Cardiac muscle cell (in vitro differentiated cells and primary cell): ENCODE data around the gene MAEA. TPM values are rescaled to one million over a fixed set of nuclear protein-coding genes. Genes with fewer than 3 reads are reported as not detected.

Experiments used
- DNase-seq, 2 donors: peaks; one replicate each; pipeline versions ENCODE4 v3.0.0 to v3.0.0-alpha.2; 2010 to 2017; ENCODE audit warnings: low read depth in 1 of 2, low spot score in 1 of 2
- H3K27ac ChIP-seq: fragments of 200-600 bp; sonication (generic); 2 replicates; pipeline ENCODE4 v1.5.1; 2016
- H3K27me3 ChIP-seq: fragments of 200-600 bp; sonication (generic); 2 replicates; pipeline ENCODE4 v1.6.0; 2016; ENCODE audit warnings: control low read depth
- H3K36me3 ChIP-seq: fragments of 200-600 bp; sonication (generic); 2 replicates; pipeline ENCODE4 v1.5.1; 2016; ENCODE audit warnings: control low read depth
- H3K4me1 ChIP-seq: fragments of 200-600 bp; sonication (generic); 2 replicates; pipeline ENCODE4 v1.8.1; 2017; ENCODE audit warnings: low read depth, mild to moderate bottlenecking, mixed run types
- H3K4me3 ChIP-seq: fragments of 200-600 bp; sonication (generic); 2 replicates; pipeline ENCODE4 v1.5.1; 2016; ENCODE audit warnings: mild to moderate bottlenecking
- H3K9me3 ChIP-seq: fragments of 200-600 bp; sonication (generic); 2 replicates; pipeline ENCODE4 v1.5.1; 2017; ENCODE audit warnings: low read depth, mild to moderate bottlenecking, control low read depth
- polyA plus RNA-seq: library from polyadenylated mRNA; unstranded; fragments of >200 nt; fragmentation: Nextera tagmentation; extraction: Ambion mirVana; gene quantifications from 2 replicates; pipeline ENCODE4 v1.2.1, GENCODE V29; 2016
- total RNA-seq: library from RNA; depleted of rRNA; stranded (reverse); fragments of >200 nt; gene quantifications from 2 replicates; pipeline ENCODE4 v1.2.3, GENCODE V29; 2016
- TF ChIP-seq, protein P1 (sequence below): IDR thresholded peaks from 2 replicates; pipeline ENCODE4 v1.5.1; 2012; ENCODE audit warnings: low read depth, mild to moderate bottlenecking, low read length

Gene MAEA
- total and polyA plus RNA-seq, 2 experiments from 2014 or later, result 76.8 to 85.0 TPM

DNA sequence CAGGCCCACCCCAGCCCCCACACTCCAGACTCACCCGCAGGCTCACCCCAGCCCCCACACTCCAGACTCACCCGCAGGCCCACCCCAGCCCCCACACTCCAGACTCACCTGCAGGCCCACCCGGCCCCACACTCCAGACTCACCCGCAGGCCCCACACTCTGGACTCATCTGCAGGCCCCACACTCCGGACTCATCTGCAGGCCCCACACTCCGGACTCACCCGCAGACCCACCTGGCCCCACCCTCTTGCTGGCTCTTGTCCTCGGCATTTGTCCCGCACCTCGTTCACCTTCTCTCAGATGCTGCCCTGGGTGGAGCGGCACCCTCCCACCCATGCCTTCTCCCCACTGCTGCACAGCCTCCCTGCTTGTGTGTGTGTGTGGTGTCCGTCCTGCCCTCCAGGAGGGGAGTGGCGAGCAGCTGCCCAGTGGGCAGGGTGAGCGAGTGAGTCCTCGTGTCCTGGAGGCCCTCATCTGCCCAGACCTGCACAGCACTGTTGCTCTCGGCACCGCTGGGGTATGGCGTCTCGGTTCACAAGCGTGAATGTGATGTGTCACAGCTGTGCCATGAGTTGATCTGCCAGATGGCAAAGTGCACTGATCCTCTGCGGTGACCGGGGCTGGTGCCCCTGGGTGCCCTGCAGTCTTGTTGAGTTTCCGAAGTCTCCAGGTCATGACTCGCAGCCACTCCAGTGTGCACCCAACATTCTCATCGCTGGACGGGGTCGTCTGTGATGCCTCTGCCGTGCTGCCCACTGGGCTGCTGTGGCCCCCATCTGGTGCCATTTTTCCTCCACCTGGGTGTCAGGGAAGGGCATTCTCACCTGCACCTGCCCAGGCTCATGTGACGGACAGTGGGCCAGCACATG lies 27.7 kb downstream of the MAEA start:
- peaks cover 27% of the 10 kb centered on the region for H3K36me3 ChIP-seq
- TF ChIP-seq, protein P1, sequence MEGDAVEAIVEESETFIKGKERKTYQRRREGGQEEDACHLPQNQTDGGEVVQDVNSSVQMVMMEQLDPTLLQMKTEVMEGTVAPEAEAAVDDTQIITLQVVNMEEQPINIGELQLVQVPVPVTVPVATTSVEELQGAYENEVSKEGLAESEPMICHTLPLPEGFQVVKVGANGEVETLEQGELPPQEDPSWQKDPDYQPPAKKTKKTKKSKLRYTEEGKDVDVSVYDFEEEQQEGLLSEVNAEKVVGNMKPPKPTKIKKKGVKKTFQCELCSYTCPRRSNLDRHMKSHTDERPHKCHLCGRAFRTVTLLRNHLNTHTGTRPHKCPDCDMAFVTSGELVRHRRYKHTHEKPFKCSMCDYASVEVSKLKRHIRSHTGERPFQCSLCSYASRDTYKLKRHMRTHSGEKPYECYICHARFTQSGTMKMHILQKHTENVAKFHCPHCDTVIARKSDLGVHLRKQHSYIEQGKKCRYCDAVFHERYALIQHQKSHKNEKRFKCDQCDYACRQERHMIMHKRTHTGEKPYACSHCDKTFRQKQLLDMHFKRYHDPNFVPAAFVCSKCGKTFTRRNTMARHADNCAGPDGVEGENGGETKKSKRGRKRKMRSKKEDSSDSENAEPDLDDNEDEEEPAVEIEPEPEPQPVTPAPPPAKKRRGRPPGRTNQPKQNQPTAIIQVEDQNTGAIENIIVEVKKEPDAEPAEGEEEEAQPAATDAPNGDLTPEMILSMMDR, result no peak
- H3K4me3 ChIP-seq, result no peak overlapping the region
- H3K9me3 ChIP-seq, result no peaks in the 10 kb centered on the region
- DNase-seq, result no peak
- H3K4me1 ChIP-seq, result no peaks in the 10 kb centered on the region
- H3K27me3 ChIP-seq, result no peaks in the 10 kb centered on the region
- H3K27ac ChIP-seq, result no peak overlapping the region

DNA sequence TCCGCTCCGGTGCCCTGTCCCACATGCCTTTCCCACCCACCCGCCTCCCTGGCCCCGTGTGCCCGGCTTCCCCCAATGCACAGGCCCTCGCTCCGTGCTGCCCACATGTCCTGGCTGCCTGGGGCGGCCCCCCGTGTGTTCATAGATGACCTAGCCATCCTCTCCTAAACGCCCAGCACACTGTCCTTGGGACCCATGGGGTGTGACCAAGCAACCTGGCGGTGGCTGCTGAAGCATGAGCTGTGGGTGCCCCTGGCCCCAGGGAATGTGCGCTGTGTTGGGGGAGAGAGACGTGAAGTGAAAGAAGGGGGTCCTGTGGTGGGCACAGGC lies 28.3 kb downstream of the MAEA start:
- H3K27me3 ChIP-seq, result no peaks in the 10 kb centered on the region
- no peak for DNase-seq
- peaks cover 27% of the 10 kb centered on the region for H3K36me3 ChIP-seq
- TF ChIP-seq, protein P1, result no peak
- H3K9me3 ChIP-seq, result no peaks in the 10 kb centered on the region
- H3K27ac ChIP-seq, result no peak overlapping the region
- no peak overlapping the region for H3K4me3 ChIP-seq
- H3K4me1 ChIP-seq, result no peaks in the 10 kb centered on the region

DNA sequence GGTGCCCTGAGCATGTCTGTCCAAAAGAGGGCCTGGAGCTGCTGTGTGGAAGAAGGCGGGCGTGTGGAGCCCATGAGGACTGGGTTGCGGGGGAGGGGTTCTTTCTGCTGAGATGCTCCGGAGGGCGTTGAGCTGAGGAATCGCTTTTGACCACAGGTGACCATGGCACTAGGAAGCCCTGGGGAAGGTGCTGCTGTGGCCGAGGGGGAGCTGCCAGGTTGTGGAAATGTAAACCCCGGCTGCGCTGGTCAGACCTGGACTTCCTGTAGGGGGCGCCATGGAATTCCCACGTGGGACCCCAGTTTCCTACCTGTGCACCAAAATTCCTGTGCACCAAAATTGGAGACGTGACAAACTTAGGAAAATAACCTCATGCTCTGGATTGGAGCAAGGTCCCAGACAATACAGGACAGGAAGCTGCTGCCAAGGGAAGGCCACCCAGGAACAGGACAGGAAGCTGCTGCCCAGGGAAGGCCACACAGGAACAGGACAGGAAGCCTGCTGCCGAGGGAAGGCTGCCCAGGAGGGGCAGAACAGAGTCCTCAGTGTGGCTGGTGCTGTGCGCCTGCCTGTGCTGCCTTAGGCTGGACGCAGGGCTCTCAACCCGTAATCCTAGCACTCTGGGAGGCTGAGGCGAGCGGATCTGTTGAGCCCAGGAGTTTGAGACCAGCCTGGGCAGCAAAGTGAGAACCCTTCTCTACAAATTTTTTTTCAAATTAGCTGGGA lies 29.0 kb downstream of the MAEA start:
- TF ChIP-seq, protein P1, result peak; percentile 39
- Histone ChIP-seq H3K9me3 (no peaks in the 10 kb centered on the region), H3K27me3 (no peaks in the 10 kb centered on the region), H3K36me3 (peaks cover 29% of the 10 kb centered on the region), H3K4me3 (no peak overlapping the region), H3K4me1 (no peaks in the 10 kb centered on the region), H3K27ac (no peak overlapping the region)
- DNase-seq, result no peak

DNA sequence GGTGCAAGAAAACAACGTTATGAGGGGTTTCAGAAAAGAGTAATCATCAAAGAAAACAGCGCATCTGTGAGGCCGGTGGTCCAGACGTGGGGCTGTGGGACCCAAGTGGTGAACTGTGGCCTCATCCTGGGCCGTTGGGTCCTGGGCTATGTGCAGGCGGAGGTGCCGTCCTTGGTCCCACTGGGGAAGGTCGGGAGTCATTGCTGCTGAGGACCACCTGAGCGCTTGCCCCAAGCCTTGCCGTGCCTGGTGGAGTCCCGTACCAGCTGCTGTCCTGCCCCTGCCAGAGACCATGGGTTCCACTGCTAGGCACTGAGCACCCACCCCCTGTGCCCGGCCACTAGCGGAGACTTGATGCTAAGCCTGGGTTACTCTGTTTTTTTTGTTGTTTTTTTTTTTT lies 31.8 kb downstream of the MAEA start:
- TF ChIP-seq, protein P1, result no peak

DNA sequence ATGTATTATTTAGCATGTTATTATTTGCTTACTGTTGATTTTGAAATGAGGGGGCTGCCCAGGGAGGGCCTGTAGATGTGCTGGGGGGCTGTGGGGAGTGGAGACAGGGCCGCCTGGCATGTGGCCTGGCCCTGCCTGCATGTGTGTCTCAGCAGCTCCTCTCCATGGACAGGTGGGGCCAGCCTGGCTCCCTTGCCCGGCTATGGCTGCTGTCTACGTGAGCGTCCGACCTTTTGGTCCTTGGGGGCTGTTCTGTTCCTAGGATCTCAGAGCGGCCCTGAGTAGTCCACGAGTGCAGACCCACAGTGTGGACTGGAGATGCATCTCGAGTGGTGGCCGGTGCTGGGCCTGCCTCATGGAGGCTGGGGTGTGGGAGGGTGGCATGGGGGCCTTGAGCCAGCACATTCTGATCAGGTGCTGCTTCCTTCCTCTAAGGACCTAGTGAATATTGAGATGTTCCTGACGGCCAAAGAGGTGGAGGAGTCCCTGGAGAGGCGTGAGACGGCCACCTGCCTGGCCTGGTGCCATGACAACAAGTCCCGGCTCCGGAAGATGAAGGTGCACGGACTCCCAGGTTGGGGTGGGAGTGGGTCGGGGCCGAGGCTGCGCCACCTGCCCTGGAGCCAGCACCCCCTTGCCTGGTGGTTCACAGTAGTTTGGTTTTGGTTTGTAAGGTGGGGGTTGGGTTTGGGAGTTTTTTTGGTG lies 32.4 kb downstream of the MAEA start:
- no peak overlapping the region for H3K4me3 ChIP-seq
- no peaks in the 10 kb centered on the region for H3K27me3 ChIP-seq
- H3K4me1 ChIP-seq, result no peaks in the 10 kb centered on the region
- no peak overlapping the region for H3K27ac ChIP-seq
- TF ChIP-seq, protein P1, result no peak
- peaks cover 13% of the 10 kb centered on the region for H3K36me3 ChIP-seq
- no peaks in the 10 kb centered on the region for H3K9me3 ChIP-seq
- no peak for DNase-seq

More for the DNA sequence above, 31.8 kb downstream of the MAEA start:
- H3K9me3 ChIP-seq, result no peaks in the 10 kb centered on the region
- no peak overlapping the region for H3K4me3 ChIP-seq
- H3K36me3 ChIP-seq, result peaks cover 13% of the 10 kb centered on the region
- H3K27me3 ChIP-seq, result no peaks in the 10 kb centered on the region
- H3K4me1 ChIP-seq, result no peaks in the 10 kb centered on the region
- DNase-seq, result no peak
- H3K27ac ChIP-seq, result no peak overlapping the region
